ENCODE measurements around the gene PAX3. TPM values are rescaled to one million over a fixed set of nuclear protein-coding genes. Genes with fewer than 3 reads are reported as not detected.

PAX3 gene
- total and polyA plus RNA-seq, 8 donors, result not detected

GRCh38 chr2:222180619-222181018 is 118.2 kb downstream of the PAX3 start:
- no peak overlapping the region for H3K4me3 ChIP-seq
- no peak for DNase-seq
- intact Hi-C loops (cut with DNase I; ENCODE audit: low total_unique reads), result no loop called here
- H3K9me3 ChIP-seq, result no peaks in the 10 kb centered on the region
- no peak overlapping the region for H3K27ac ChIP-seq
- no peaks in the 10 kb centered on the region for H3K4me1 ChIP-seq
- H3K27me3 ChIP-seq, result peaks cover 0 to 7% (median 0%) of the 10 kb centered on the region in 3 donors
- WGBS, 5 donors, result 71 to 91% (median 79%) methylated on average over 1 of the region's 1 CpG
- TF ChIP-seq CTCF (IDR thresholded peaks at IDR 0.05) (no peak), POLR2AphosphoS5 (IDR thresholded peaks at IDR 0.05) (no peak), EP300 (IDR thresholded peaks at IDR 0.05) (no peak), POLR2A (IDR thresholded peaks at IDR 0.05) (no peak)
- no peaks in the 10 kb centered on the region for H3K36me3 ChIP-seq

- H3K27ac ChIP-seq, result no peak overlapping the region
- H3K9me3 ChIP-seq, result no peaks in the 10 kb centered on the region
- intact Hi-C loops (cut with DNase I; ENCODE audit: low total_unique reads), result no loop called here
- no peak overlapping the region for H3K4me3 ChIP-seq
- peak in 1 of 2 donors; percentile 2 for DNase-seq
- no peaks in the 10 kb centered on the region for H3K4me1 ChIP-seq
- TF ChIP-seq EP300 (IDR thresholded peaks at IDR 0.05), result no peak
- TF ChIP-seq POLR2A (IDR thresholded peaks at IDR 0.05), result no peak
- TF ChIP-seq POLR2AphosphoS5 (IDR thresholded peaks at IDR 0.05), result no peak
- H3K36me3 ChIP-seq, result no peaks in the 10 kb centered on the region
- H3K27me3 ChIP-seq, result peaks cover 0 to 7% (median under 1%) of the 10 kb centered on the region in 3 donors
Measured at GRCh38 chr2:222179592-222179991, 119.2 kb downstream of the PAX3 start.

- H3K4me1 ChIP-seq, result no peaks in the 10 kb centered on the region
- no peak for DNase-seq
- no peak overlapping the region for H3K4me3 ChIP-seq
- peaks cover 0 to 11% (median 3%) of the 10 kb centered on the region in 3 donors for H3K27me3 ChIP-seq
- no peaks in the 10 kb centered on the region for H3K36me3 ChIP-seq
- H3K27ac ChIP-seq, result no peak overlapping the region
- H3K9me3 ChIP-seq, result no peaks in the 10 kb centered on the region
- no peak for TF ChIP-seq CTCF (IDR thresholded peaks at IDR 0.05)
- no peak for TF ChIP-seq EP300 (IDR thresholded peaks at IDR 0.05)
- TF ChIP-seq POLR2A (IDR thresholded peaks at IDR 0.05), result no peak
- no peak for TF ChIP-seq POLR2AphosphoS5 (IDR thresholded peaks at IDR 0.05)
- intact Hi-C loops (cut with DNase I; ENCODE audit: low total_unique reads), result no loop called here
- WGBS, 5 donors, result 73 to 81% (median 74%) methylated on average over 4 of the region's 4 CpGs
Measured at GRCh38 chr2:222178450-222178849, 120.3 kb downstream of the PAX3 start.

GRCh38 chr2:222176890-222177289 is 121.9 kb downstream of the PAX3 start:
- Histone ChIP-seq H3K4me3 (no peak overlapping the region), H3K27ac (no peak overlapping the region), H3K36me3 (no peaks in the 10 kb centered on the region), H3K27me3 (peaks cover 0 to 11% (median 3%) of the 10 kb centered on the region in 3 donors), H3K9me3 (no peaks in the 10 kb centered on the region), H3K4me1 (no peaks in the 10 kb centered on the region)
- intact Hi-C loops (cut with DNase I; ENCODE audit: low total_unique reads), result no loop called here
- DNase-seq, result no peak
- WGBS, 5 donors, result 18 to 37% (median 20%) methylated on average over 3 of the region's 3 CpGs
- TF ChIP-seq POLR2AphosphoS5 (IDR thresholded peaks at IDR 0.05) (no peak), CTCF (IDR thresholded peaks at IDR 0.05) (no peak), POLR2A (IDR thresholded peaks at IDR 0.05) (no peak), EP300 (IDR thresholded peaks at IDR 0.05) (no peak)

GRCh38 chr2:222174450-222174849 is 124.3 kb downstream of the PAX3 start:
- TF ChIP-seq EP300 (IDR thresholded peaks at IDR 0.05) (no peak), POLR2AphosphoS5 (IDR thresholded peaks at IDR 0.05) (no peak), CTCF (IDR thresholded peaks at IDR 0.05) (no peak), POLR2A (IDR thresholded peaks at IDR 0.05) (no peak)
- 9 to 17% (median 13%) methylated on average over 3 of the region's 3 CpGs for WGBS, 5 donors
- H3K27ac ChIP-seq, result no peak overlapping the region
- no peak for DNase-seq
- no peaks in the 10 kb centered on the region for H3K36me3 ChIP-seq
- H3K4me1 ChIP-seq, result no peaks in the 10 kb centered on the region
- intact Hi-C loops (cut with DNase I; ENCODE audit: low total_unique reads), result no loop called here
- peaks cover 0 to 4% (median 0%) of the 10 kb centered on the region in 4 donors for H3K9me3 ChIP-seq
- no peak overlapping the region for H3K4me3 ChIP-seq
- H3K27me3 ChIP-seq, result peaks cover 0 to 11% (median 3%) of the 10 kb centered on the region in 3 donors

All from stomach (tissue), 9 donors.